HG02870 (cell line): ENCODE results near the gene ACP6.
"Not testable (repeated sequence)": the region's sequence is repeated elsewhere in the genome, so short reads cannot be mapped to it uniquely, and the experiment has no call there.

Source experiments
- ATAC-seq: cut with Tn5 transposase; IDR thresholded peaks from one replicate; pipeline ENCODE4 v1.9.1; 2021; ENCODE audit warnings: mild to moderate bottlenecking, moderate library complexity; ENCODE audit not compliant: unreplicated experiment

ACP6 gene

GRCh38 chr1:147624529-147624928 is 45.8 kb downstream of the ACP6 start:
- ATAC-seq, result no peak

- no peak for ATAC-seq
These were observed 46.3 kb downstream of the ACP6 start for GRCh38 chr1:147624011-147624410.

- ATAC-seq, result no peak
These were observed 47.6 kb downstream of the ACP6 start for GRCh38 chr1:147622731-147623130.

GRCh38 chr1:147620543-147620942 is 49.8 kb downstream of the ACP6 start:
- ATAC-seq, result no peak

DNA sequence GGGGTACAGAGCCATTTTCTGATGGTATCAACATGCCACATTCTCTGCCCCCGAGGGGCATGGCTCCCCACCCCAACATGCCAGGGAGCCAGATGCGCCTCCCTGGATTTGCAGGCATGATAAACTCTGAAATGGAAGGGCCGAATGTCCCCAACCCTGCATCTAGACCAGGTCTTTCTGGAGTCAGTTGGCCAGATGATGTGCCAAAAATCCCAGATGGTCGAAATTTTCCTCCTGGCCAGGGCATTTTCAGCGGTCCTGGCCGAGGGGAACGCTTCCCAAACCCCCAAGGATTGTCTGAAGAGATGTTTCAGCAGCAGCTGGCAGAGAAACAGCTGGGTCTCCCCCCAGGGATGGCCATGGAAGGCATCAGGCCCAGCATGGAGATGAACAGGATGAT is 50.6 kb downstream of the ACP6 start:
- no peak for ATAC-seq

DNA sequence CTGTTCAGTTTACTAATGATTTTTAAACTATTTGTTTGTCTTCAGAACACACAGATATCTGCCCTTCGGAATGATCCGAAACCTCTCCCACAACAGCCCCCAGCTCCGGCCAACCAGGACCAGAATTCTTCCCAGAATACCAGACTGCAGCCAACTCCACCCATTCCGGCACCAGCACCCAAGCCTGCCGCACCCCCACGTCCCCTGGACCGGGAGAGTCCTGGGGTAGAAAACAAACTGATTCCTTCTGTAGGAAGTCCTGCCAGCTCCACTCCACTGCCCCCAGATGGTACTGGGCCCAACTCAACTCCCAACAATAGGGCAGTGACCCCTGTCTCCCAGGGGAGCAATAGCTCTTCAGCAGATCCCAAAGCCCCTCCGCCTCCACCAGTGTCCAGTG is 51.6 kb downstream of the ACP6 start:
- no peak for ATAC-seq

DNA sequence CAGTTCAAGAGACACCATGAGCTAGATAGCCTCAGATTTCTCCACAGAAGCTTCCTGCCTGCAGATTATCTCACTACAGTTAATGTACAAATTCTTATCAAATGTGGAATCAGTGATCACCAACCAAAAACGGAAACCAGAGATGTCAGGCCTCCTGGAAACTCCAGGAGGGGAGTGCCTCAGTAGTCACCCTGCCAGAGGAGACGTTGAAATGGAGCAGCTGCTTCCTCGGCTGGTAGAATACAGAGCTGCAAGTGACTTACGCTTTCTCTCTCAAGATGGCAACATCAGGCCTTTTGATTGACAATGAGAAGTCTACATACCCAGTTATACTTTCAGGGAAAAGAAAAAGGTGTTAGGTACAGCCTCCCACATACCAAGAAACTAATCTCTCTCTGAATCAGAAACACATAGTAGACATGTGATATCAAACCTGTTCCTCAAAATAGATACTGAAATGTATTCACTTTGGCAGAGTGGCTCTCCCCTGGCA is 52.2 kb downstream of the ACP6 start:
- ATAC-seq, result no peak

GRCh38 chr1:147614966-147615365 is 55.4 kb downstream of the ACP6 start:
- ATAC-seq, result not testable (repeated sequence)

GRCh38 chr1:147613506-147613905 is 56.8 kb downstream of the ACP6 start:
- no peak for ATAC-seq

DNA sequence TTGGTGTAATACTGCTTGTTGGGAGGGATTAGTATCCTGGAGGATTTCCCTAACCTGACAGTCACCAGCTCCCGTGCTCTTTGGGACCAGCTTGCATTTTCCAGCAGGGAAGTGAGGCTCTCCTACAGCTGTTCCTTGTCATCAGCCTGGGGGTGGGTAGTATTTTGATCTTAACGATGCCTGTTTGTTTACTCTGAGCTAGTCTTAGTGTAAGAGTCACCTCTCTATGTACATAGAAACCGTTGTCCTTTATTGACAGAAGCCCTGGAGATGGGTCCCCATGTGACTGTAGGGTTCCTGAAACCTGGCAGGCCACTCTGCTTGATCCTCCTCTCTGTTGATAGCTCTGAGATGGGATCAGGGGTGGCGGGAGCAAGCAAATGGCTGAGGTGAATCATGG is 58.0 kb downstream of the ACP6 start:
- no peak for ATAC-seq

DNA sequence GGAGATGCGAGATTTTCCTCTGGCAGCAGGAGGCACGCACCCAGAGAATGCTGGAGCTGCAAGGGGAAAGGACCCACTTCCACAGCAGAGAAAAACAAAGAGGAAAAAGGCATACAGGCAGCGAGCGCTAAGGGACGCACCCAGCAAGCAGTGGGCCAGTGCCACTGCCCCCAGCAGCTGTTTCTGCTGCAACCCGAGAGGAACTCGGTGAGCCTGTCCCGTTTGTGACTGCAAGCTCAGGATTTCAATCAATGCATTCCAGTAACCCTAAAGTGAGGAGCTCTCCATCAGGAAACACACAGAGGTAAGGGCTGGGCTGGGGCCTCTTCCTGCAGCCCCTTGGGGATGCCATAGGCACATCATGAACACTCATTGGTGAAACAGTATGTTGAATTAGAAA is 58.7 kb downstream of the ACP6 start:
- ATAC-seq, result no peak

GRCh38 chr1:147611021-147611426 is 59.3 kb downstream of the ACP6 start:
- ATAC-seq, result peak; percentile 83

- ATAC-seq, result no peak
These were observed 61.0 kb downstream of the ACP6 start for GRCh38 chr1:147609358-147609757.

- ATAC-seq, result no peak
These were observed 61.7 kb downstream of the ACP6 start for GRCh38 chr1:147608596-147608995.

- no peak for ATAC-seq
These were observed 64.7 kb downstream of the ACP6 start for GRCh38 chr1:147605591-147605990.

GRCh38 chr1:147603986-147604385 is 66.3 kb downstream of the ACP6 start:
- no peak for ATAC-seq

DNA sequence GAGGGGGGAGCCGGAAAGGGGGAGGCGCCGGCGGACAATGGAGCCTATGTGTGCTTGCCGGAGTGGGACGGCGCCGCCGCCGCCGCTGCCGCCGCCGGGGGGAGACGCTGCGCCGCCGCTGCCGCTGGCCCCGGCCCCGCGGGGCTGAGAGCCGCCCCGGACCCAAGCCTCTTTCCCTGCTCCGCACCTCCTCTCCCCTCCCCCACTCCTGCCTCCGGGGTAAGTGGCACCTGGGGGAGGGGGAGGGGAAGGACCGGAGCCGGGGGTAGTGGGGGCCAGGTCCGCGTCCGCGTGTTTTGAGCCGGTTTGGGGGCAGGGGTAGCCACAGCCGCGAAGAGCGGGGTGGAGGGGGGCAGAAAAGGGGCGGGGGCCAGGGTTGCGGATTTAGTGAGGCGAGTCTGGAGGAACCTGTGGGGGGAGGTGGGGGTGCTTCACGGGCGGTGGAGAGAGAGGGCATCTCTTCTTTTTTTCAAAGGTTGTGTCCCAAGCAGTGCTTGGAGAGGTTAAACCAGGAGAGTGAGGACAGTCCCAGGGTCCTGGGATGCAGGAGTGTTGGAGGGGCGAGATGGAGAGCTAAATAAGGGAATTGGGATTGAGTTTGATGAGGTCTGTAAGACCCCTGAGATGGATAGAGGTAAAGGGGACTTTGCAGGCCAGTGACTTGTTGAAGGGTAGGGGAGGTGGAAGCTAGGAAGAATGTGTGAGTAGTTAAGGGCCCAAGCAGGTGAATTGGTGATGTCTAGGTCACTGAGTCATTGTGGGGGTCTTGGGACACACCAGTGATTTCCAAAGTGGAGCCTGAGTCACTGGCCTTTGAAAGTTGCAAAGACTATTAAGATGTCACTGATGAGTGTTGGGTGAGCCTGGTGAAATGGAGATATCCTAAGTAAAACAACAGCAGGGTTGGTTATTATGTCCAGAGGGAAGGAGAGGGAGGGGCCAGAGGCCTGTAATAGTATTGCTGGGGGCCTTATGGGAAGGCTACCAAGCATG is 69.9 kb downstream of the ACP6 start:
- no peak for ATAC-seq

GRCh38 chr1:147599362-147600118 is 70.8 kb downstream of the ACP6 start:
- ATAC-seq, result peak; percentile 63

DNA sequence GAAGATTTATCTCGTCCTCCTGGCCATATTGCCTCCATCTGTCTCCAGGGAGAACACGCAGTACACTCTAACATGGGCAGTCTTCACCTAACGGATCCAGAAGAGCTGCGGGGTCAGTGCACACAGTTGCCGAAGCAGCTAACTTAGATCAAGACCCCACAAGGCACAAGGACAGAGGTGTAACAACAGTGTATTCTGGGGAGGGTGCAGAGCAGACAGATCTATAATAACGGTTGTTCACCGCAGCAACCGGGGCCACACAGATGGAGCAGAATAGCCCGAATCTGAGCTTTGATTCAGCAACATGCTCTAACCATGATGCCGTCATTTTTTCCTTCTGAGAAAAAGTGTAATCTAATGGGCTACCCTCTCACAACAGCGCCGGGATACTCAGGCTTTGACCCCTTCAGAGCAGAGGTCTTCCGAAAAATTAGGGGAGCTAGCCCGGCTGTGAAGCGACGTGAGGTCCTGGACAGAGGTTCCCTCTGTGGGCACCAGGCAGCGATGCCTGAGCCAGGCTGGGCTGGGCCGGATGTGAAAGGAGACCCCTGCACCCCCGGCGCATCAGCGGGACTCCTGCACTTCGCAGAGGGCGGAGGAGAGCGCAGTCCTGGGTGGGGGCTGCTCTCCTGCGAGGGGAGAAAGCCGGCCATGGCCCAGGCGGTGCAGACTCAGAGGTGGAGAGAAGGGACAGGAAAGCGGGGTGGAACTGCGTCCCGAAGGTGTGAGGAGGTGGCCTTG is 71.5 kb downstream of the ACP6 start:
- ATAC-seq, result peak; percentile 9

- no peak for ATAC-seq
These were observed 73.3 kb downstream of the ACP6 start for GRCh38 chr1:147597010-147597409.
